ENCODE measurements around the gene PRUNE2.
A peak's percentile ranks its signal among the peaks of the same experiment; 100 is the strongest.
"Not testable (repeated sequence)": the region's sequence is repeated elsewhere in the genome, so short reads cannot be mapped to it uniquely, and the experiment has no call there.

The PRUNE2 gene

DNA sequence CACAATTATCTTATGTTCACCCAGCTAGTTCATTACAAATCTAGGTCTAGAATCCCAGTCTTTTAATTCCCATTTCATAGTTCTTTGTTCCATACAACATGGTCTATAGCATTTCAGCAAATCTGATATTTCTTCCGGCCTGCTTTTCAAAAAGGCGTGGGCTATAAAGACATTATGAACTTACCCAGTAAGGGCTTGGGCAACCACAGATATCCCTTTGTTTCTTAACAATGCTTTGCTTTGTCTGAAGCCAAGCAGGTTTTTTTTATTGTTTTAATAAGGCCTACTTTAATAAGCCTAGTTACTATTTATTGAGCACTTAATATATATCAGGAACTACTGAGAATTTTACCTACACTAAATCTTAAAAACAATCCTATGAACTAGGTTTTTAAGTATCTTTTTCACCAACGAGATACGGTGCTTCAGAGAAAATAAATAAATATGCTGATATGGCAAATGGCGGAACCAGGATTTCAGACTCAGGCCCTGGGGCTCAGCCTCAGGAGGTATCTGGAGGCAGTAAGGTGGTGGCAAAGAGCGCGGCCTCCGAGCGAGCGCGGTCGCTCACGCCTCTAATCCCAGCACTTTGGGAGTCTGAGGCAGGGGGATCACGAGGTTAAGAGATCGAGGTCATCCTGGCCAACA, 112.0 kb downstream of the PRUNE2 start:
- no peak for DNase-seq

DNA sequence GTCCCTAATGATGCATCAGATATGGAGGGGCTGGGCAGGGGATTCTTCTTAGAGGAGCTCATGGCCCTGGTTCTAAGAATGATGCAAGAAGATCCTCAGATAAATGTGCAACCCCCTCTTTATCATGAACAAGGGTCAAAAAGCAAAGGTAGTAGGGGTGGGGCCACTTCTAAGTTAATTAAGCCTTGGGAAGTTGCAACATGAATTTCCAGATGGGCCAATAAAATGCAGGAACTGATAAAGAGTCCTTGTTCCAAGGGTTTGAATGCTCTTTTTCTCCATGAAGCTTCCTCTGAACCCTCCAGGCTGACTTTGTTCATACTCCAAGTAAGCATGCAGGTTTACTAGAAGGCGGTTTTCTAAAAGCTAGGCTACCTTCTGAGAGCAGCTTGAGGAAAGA, 116.1 kb downstream of the PRUNE2 start:
- DNase-seq, result no peak

DNA sequence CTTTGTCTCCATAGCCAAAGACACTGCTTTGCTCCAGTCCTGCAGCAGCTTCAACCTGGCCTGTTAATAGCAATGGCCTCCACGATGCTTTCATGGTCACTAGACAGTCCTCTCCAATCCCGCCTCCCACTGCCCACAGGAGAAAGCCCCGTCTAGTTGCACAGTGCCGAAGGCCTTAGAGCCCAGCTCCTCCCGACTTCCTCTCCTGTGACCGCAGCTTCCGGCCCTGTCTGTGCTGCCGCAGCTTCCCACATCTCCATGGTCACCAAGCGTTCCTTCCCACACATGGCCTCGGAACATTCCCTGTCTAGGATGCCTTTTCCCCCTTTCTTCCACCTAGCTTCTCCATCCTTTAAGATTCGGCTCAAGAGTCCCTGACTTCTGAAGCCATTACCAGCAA, 118.2 kb downstream of the PRUNE2 start:
- no peak for DNase-seq

DNA sequence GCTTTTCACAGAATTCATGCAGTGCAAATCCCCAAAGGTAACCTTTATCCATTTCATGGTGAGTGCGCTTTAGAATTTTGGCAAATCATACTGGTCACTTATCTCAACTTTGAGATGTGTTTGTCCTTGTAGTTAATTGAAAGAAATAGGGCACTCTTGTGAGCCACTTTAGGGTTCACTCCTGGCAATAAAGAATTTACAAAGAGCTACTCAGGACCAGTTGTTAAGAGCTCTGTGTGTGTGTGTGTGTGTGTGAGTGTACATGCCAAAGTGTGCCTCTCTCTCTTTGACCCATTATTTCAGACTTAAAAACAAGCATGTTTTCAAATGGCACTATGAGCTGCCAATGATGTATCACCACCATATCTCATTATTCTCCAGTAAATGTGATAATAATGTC, 120.4 kb downstream of the PRUNE2 start:
- DNase-seq, result no peak

DNA sequence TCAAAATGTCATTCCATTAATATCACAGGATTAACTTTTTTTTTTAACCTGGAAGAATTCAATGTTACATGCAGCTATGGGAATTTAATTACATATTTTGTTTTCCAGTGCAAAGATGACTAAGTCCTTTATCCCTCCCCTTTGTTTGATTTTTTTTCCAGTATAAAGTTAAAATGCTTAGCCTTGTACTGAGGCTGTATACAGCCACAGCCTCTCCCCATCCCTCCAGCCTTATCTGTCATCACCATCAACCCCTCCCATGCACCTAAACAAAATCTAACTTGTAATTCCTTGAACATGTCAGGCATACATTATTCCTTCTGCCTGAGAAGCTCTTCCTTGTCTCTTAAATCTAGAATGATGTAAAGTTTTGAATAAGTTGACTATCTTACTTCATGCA, 121.0 kb downstream of the PRUNE2 start:
- no peak for DNase-seq

DNA sequence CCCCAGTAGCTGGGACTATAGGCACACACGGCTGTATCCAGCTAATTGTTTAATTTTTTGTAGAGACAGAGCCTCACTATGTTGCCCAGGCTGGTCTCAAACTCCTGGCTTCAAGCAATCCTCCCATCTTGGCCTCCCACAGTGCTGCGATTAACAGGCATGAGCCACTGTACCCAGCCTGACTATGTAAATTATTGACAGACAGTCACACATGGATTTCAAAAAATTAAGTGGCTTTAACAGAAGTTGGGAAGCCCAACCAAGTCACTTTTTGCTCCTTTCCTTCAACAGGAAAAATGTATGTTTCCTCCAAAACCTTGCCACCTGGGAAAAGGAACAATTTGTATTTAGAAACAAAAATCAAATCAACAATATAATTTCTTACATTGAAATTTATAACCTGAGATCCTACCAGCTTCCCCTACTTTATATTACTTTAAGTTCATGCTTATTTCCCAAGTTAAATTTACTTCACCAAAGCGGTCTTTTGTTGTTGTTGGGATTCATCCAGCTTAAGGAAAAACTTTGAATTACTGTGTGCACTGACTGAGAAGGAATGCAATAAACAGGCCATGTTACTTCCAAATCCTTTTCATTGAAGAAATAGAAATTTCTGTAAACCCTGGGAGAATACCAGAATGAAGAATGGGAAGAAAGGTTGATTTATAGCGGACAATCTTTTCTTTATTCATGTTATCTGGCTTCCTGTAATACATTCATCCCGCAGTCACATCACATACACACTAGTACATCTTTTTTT, 133.0 kb downstream of the PRUNE2 start:
- no peak for DNase-seq

DNA sequence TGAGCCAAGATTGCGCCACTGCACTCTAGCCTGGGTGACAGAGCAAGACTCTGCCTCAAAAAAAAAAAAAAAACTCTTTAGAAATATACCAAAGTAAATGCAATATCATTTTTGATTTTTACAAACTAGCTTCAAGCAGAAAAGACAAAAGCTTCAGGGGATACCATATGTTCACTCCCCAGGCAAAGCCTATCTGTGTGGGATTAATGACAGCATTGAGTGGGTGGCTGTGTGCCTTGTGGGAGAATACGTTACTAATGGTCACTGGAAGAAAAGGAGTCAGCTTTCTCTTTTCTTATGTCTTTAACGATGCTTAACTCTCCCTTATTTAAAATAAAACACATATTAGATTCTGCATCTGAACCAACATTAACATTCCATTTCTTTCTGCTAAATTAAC, 139.8 kb downstream of the PRUNE2 start:
- DNase-seq, result no peak

DNA sequence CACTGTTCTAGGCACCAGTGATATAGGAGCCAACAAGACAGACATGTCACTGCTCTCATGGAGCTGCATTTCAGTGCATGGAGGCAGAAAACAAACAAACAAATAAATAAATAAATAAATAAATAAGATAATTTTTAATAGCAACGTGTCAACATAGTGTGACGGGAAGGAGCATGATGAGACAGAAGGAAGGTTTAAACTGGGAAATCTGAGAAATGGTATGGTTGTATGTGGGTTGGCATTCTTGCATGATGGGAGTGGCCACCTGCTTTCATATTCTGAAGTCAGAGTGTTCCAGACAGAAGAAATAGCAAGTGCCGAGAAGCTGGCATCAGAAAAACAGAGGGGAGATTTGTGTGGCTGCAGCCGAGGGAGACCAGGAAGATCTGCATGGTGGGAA, 141.8 kb downstream of the PRUNE2 start, which contains the start of gene PCA3:
Gene PCA3, plus strand, starts transcription at position 301 of the 400 bp plus-strand sequence.
- DNase-seq, result no peak

DNA sequence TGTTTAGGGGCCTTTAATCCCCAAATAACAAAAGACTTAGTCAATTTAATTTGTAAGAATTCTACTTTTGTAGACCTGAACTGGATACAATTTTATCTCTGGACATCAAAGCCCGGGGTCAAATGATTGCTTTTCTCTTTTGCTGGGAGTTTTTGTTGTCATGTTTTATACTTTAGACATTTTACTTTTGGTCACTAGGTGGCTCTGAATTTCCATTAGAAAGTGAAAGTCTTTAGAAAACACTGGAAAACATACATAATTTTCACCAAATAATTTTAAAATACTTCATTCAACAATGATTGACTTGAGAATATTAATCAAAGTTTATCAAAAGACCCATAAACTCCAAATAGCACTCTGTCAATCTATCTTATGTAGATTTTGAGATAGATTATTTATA, 144.5 kb downstream of the PRUNE2 start:
- no peak for DNase-seq

DNA sequence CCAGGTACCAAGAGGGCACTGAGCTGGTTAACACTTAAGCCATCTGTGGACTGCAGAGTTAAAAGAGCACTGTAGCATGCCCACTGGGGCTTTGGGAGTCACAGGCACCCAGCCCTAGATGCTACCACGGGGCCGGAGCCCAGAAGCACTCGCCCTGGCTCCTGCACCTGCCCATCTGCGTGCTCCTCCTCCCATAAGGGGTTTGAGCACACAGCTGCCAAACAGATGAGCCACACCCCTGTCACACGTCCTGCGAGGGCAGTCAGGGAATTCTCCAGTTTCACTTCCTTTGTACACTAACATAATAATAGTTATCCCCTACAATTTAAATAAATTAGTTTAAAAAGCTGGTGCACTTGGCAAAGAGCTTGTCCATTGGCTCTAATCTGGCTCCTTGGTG, 146.2 kb downstream of the PRUNE2 start:
- DNase-seq, result peak; percentile 73

DNA sequence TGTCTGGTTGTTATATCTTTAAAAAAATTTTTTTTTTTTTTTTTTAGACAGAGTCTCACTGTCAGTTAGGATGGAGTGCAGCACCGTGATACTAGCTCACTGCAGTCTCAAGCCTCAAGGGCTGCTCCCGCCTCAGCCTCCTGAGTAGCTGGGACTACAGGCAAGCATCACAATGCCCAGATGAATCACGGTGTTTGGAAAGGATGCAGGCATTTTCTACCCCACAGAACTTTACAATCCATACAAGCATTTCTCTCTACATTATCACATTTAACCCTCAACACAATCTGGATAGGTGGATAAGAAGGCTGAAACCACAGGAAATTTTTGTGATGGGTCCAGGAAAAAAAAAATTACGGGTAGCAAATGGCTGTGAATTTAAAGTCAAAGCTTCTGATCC, 147.4 kb downstream of the PRUNE2 start:
- DNase-seq, result no peak

DNA sequence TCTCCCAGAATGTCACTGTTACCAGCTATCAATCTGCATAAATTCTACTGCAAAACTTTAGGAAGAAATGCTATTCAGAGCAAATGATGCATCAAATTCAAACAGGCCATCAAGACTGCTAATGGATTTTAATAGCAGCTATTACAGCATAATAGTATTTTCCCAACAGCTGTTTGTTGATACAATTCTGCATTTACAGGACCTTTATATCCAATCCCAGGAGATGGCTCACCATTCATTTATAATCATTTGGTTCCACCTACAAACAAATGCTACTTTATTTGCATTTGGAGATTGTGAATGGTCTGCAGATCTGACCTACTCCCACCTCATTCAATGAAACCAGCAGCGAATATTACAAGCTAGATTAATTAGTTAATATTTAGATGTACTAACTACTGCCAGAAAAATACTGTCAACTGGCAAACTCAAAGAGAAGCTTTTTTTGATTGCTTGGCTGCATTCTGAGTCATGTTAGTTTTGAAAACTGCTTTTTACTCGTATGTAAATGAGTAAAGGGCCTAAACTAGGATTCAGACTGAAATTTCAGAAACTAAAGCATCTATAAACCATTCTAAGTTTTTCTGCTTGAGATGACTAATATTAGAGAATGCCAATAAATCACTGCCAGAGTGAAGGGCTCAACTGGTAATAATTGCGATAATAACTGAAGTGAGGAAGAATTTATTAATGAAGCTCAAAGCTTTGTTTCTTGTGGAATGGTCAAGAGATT, 148.8 kb downstream of the PRUNE2 start:
- DNase-seq, result peak; percentile 71

DNA sequence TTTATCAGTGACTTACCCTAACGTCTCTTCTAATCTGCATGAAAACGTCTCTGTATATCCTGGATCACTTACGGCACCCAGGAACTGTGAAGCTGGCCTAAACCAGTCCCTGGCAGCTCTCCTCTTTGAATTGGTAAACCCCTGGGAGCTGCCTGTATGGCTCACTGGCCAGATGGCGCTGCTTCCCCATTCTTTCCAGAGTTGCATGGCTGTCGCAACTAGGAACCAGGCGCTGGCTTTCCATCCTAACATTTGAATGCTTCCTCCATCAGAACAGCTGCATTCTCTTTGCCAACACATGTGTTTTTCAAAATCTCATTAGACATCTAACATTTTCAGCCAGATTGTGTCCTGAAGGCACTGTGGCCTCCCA, 149.7 kb downstream of the PRUNE2 start:
- peak; percentile 70 for DNase-seq

DNA sequence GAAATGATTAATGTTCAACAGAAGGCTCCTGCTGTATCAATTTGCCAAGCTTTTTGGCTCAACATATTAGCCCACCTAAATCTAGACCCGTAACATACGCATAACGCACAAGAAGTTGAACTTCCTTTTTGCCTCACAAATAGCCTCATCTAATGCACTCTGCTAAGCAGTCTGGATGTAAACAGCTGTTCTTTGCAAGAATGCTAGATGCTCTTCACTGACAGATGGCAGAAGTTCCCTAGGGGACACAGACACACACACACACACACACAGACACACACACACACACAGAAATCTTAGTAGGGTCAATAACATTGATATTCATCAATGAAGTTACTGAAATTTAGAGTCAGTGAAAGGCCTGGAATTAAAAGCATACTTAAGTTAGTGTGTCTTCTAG, 154.9 kb downstream of the PRUNE2 start:
- no peak for DNase-seq

DNA sequence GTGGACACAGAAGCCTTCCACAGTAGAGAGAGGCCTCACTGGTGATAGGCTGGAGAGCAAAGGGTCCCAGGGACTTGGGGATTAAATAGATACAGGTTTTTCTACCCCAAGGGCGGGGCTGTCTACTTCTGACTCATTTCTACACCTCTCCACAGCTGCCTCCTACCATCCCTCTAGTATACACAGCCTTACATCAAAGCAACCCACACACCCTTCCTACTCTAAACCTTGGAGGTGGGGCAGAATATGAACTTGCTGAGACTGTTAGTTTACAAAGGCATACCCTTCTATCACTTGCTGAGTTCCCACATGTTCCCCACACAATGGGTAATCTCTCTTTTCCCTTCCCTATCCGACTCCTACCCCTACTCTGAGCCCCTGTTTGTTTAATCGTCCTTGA, 161.6 kb downstream of the PRUNE2 start:
- DNase-seq, result no peak

DNA sequence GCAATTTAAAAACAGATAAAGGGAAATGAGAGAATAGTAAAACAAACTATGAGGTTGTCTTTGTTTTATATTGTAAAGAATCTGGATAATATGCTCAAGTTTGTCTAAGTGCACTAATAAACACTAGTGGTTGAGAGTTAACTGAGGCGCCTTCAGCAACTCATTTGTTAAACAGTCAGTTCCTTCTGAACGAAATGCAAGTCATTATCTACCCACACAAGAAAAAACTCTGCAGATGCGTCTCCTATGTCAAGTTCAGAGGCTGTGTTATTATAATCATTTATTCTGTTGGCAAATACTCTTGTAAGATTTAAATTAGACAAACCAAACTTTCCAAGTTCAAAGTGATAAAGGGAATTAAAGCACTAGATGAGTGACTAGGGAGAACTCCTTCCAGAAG, 162.0 kb downstream of the PRUNE2 start:
- DNase-seq, result no peak

DNA sequence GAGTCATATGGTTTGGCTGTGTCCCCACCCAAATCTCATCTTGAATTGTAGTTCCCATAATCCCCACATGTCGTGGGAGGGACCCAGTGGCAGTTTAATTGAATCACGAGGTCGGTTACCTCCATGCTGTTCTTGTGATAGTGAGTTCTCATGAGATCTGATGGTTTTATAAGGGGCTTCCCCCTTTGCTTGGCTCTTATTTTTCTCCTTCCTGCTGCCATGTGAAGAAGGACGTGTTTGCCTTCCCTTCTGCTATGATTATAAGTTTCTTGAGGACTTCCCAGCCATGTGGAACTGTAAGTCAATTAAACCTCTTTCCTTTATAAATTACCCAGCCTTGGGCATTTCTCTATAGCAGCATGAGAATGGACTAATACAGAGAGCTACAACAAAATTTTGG, 163.0 kb downstream of the PRUNE2 start:
- DNase-seq, result not testable (repeated sequence)

DNA sequence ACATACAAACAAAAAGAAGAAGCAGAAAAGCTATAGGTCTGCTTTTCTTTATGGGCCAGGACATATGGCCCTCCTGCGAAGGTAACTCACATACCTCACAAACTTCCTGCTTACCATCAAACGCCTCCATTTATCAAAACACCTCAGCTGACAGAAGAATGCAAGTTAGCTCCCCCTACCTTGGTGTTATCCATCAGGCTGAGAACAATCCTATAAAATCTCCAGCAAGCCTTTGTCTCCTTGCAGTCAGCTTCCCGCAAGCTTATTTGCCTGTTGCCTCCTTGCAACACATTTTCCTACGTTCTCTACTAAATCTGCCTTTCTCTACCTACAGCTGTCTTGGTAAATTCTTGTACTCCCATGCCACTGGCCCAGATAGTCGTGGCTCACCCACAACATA, 164.4 kb downstream of the PRUNE2 start:
- DNase-seq, result no peak

DNA sequence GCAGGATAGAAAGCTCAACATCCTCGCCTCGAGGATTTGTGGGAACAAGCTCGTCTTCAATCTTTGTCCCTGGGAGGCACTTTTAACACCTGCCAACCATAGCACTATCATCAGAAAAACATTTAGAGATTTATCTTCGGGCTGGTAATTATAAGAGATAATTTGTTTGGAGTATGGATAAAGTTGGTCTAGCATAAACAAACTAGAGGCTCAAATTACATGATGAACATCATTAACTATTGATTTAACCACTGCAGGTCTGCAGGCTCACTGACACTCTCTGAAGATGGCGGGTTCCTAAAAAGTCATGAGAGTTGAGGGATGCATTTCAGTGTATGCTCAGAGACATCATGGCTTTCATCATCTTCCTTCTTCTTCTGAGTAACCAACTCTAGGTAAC, 167.5 kb downstream of the PRUNE2 start:
- DNase-seq, result peak; percentile 54

DNA sequence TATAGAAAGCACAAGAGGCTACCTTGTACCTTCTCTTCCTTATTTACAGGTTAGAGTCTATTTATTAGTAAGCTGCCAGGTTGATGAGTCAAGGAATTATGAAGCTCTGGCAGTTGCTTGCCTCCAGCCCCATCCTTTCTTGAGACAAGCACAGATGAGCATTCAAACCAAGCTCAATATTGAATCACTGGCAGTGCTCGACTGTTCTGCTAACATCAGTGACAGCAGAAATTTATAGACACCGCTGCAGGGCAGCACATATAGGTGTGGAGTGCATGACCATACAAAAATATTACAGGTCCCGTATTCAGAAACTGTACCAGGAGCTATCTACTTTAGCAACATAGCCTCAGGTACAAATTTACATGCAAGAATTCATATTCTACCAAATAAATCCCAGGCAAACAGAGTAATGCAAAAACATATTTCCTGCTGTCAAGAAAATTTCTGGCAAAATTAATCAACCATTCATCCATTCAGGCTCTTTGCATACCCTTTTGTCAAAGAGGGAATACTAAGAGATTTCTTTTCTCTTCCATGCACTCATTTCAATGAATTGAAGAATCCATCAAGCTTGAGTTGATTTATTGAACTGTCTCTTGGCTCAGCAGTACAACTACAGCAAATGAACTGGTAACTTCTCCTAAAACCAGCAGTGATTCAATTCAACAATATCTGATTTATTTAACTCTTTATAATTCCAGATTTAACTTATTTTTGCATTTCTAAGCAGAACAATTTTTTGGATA, 168.6 kb downstream of the PRUNE2 start:
- no peak for DNase-seq

DNA sequence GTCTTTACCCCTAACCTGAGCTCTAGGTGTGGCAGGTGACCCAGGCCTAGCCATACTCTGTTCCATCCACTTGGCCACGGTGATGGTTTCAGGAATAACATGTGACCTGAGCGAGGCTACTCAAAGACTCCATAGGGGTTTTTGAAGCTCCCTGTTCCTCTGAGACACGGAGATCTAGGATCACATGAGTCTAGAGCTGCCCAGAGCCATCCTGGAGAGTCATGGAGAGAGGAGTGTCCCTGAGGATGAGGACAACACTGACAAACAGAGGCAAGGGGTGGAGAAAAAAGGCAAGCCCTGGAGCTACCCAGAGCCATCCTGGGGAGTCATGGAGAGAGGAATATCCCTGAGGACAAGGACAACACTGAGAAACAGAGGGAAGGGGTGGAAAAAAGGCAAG, 171.2 kb downstream of the PRUNE2 start:
- DNase-seq, result no peak

DNA sequence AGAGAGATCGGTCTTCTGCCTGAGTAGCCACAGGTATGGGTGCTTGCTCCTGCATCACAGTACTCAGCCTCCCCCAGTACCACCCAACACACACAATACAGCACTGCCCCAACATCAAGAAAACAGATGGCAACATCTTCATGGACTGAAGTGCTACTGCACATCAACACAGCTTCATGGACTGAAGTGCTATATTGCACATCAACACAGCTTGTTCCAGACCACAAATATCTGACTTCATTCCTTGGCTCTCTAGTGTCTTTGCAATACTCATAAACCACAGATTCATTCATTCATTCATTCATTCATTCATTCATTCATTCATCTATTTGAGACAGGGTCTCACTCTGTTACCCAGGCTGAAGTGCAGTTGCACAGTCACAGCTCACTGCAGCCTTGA, 172.8 kb downstream of the PRUNE2 start:
- no peak for DNase-seq

DNA sequence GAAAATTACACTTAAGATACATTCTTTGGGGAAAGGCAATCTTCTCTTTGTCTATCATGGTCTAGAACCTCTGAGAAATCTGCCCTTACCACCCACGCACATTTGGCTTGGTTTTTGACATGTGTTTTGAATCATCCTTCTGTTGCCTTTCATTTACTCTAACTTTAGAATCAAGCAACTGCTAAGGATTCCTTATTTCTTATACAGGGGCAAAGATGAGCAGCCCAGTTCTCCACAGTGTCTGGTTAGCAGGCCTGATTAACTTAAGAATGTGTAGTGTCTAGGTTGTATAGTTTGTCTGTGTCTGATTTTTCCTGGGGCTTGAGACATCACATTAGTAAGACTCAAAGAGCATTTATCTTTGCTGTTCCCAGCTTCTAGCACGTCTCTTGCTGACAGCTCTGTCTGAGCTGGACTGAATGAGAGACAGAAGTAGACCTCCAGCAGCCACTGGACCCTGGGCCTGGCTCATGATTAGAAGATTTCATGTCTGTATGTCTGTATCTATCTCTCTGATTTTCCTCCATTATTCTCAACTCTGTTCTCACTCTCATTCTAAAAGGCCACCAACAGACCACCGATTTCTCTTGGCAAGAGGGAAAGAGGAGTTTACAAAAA, 173.5 kb downstream of the PRUNE2 start:
- DNase-seq, result no peak
